Fibroblast of upper back skin (primary cell): ENCODE measurements around the gene DLEU7.

Experiments
- DNase-seq: peaks from one replicate; pipeline ENCODE4 v3.0.0-alpha.2; 2013

DLEU7 gene

GRCh38 chr13:50842251-50842989 lies 1.1 kb downstream of the DLEU7 start:
- DNase-seq = no peak

- DNase-seq = no peak
Measured at GRCh38 chr13:50841786-50842185, 1.7 kb downstream of the DLEU7 start.

- DNase-seq = no peak
Measured at GRCh38 chr13:50840284-50840683, 3.2 kb downstream of the DLEU7 start.

- DNase-seq = no peak
Measured at GRCh38 chr13:50839828-50840227, 3.7 kb downstream of the DLEU7 start.

GRCh38 chr13:50838701-50839100 lies 4.8 kb downstream of the DLEU7 start:
- no peak for DNase-seq

- DNase-seq = no peak
Measured at GRCh38 chr13:50838031-50838430, 5.5 kb downstream of the DLEU7 start.

- peak; percentile 19 for DNase-seq
Measured at GRCh38 chr13:50831512-50831911, 12.0 kb downstream of the DLEU7 start.

GRCh38 chr13:50829896-50830295 lies 13.6 kb downstream of the DLEU7 start:
- peak; percentile 65 for DNase-seq

GRCh38 chr13:50829226-50829625 lies 14.3 kb downstream of the DLEU7 start:
- DNase-seq = no peak

GRCh38 chr13:50826035-50826434 lies 17.5 kb downstream of the DLEU7 start:
- DNase-seq = no peak

- DNase-seq = peak; percentile 52
Measured at GRCh38 chr13:50812242-50812641, 31.2 kb downstream of the DLEU7 start.

GRCh38 chr13:50810998-50811397 lies 32.5 kb downstream of the DLEU7 start:
- DNase-seq = no peak

- no peak for DNase-seq
Measured at GRCh38 chr13:50810468-50810867, 33.0 kb downstream of the DLEU7 start.

- DNase-seq = peak; percentile 48
Measured at GRCh38 chr13:50809133-50810090, 34.1 kb downstream of the DLEU7 start.

GRCh38 chr13:50805805-50806204 lies 37.7 kb downstream of the DLEU7 start:
- DNase-seq = peak; percentile 14

GRCh38 chr13:50801087-50801931 lies 42.2 kb downstream of the DLEU7 start:
- peak; percentile 87 for DNase-seq

- DNase-seq = peak; percentile 13
Measured at GRCh38 chr13:50800091-50800739, 43.3 kb downstream of the DLEU7 start.

- DNase-seq = peak; percentile 87
Measured at GRCh38 chr13:50798923-50799322, 44.6 kb downstream of the DLEU7 start.

- no peak for DNase-seq
Measured at GRCh38 chr13:50797091-50797490, 46.4 kb downstream of the DLEU7 start.

- no peak for DNase-seq
Measured at GRCh38 chr13:50796463-50796862, 47.0 kb downstream of the DLEU7 start.

GRCh38 chr13:50794226-50794625 lies 49.3 kb downstream of the DLEU7 start:
- no peak for DNase-seq

GRCh38 chr13:50793026-50793425 lies 50.5 kb downstream of the DLEU7 start:
- no peak for DNase-seq
